Right lobe of liver (tissue), 4 donors: ENCODE measurements around the gene KCNQ4.

Experiments
- CTCF ChIP-seq, 4 donors: fragments of 200-600 bp in 3 of 4; fragments of 450-650 bp in 1 of 4; IDR thresholded peaks; one replicate each; pipeline versions ENCODE4 v1.5.1 to v1.8.0; 2016 to 2022; ENCODE audit warnings: antibody characterized with exemption in 4 of 4, mild to moderate bottlenecking in 2 of 4
- POLR2A ChIP-seq: fragments of 450-650 bp; IDR thresholded peaks from one replicate; pipeline ENCODE4 v1.6.1; 2017; ENCODE audit warnings: antibody characterized with exemption, mild to moderate bottlenecking
- donor health status: DM: no; HTN: no; CAD: no.
- donor health status: DM: no; HTN: no; CAD: no.
- donor health status: DM: no; HTN: yes; CAD: no.

- TF ChIP-seq CTCF (IDR thresholded peaks at IDR 0.05) (no peak), POLR2A (no peak)
Measured at GRCh38 chr1:40766017-40766416, 17.6 kb upstream of the KCNQ4 start.
